ENCODE measurements around the gene ZFPM1.
A peak's percentile ranks its signal among the peaks of the same experiment; 100 is the strongest.

ZFPM1 gene

GRCh38 chr16:88549671-88550245 lies 96.7 kb downstream of the ZFPM1 start:
- DNase-seq: no peak

- DNase-seq: no peak
These were observed 97.2 kb downstream of the ZFPM1 start for GRCh38 chr16:88550246-88550661.

GRCh38 chr16:88552166-88552565 lies 99.1 kb downstream of the ZFPM1 start:
- no peak for DNase-seq

- DNase-seq: no peak
These were observed 99.7 kb downstream of the ZFPM1 start for GRCh38 chr16:88552815-88553214.

- no peak for DNase-seq
These were observed 100.7 kb downstream of the ZFPM1 start for GRCh38 chr16:88553739-88554138.

GRCh38 chr16:88554711-88555264 lies 101.7 kb downstream of the ZFPM1 start:
- DNase-seq: no peak

- no peak for DNase-seq
These were observed 103.4 kb downstream of the ZFPM1 start for GRCh38 chr16:88556294-88556988.

- DNase-seq: peak; percentile 3
These were observed 105.7 kb downstream of the ZFPM1 start for GRCh38 chr16:88558457-88559442.

GRCh38 chr16:88560714-88561484 lies 107.8 kb downstream of the ZFPM1 start:
- DNase-seq: no peak

- DNase-seq: no peak
These were observed 108.6 kb downstream of the ZFPM1 start for GRCh38 chr16:88561485-88562359.

GRCh38 chr16:88566158-88566557 lies 113.1 kb downstream of the ZFPM1 start:
- peak; percentile 33 for DNase-seq

GRCh38 chr16:88568710-88569613 lies 115.9 kb downstream of the ZFPM1 start:
- DNase-seq: no peak

- DNase-seq: no peak
These were observed 116.5 kb downstream of the ZFPM1 start for GRCh38 chr16:88569614-88569984.

GRCh38 chr16:88569985-88570690 lies 117.1 kb downstream of the ZFPM1 start, which contains the start of gene ZC3H18:
ZC3H18 (plus strand) TSS chr16:88570403; CDS start chr16:88577124, 6,721 bp downstream.
- DNase-seq: peak; percentile 93

- no peak for DNase-seq
These were observed 117.6 kb downstream of the ZFPM1 start for GRCh38 chr16:88570691-88571092.

GRCh38 chr16:88575251-88575650 lies 122.2 kb downstream of the ZFPM1 start:
- no peak for DNase-seq

GRCh38 chr16:88576307-88576706 lies 123.2 kb downstream of the ZFPM1 start:
- DNase-seq: no peak

- no peak for DNase-seq
These were observed 124.1 kb downstream of the ZFPM1 start for GRCh38 chr16:88577166-88577565.
